Activated CD4-positive, CD25-positive, alpha-beta regulatory T cell (primary cell): ENCODE measurements around the gene NUBP2.

Experiments
- DNase-seq, 4 experiments: peaks; one replicate each; lab custom pipeline; 2025; lab: John Stamatoyannopoulos, UW

Gene NUBP2

GRCh38 chr16:1758923-1759322, 23.8 kb upstream of the NUBP2 start:
- no peak for DNase-seq

DNA sequence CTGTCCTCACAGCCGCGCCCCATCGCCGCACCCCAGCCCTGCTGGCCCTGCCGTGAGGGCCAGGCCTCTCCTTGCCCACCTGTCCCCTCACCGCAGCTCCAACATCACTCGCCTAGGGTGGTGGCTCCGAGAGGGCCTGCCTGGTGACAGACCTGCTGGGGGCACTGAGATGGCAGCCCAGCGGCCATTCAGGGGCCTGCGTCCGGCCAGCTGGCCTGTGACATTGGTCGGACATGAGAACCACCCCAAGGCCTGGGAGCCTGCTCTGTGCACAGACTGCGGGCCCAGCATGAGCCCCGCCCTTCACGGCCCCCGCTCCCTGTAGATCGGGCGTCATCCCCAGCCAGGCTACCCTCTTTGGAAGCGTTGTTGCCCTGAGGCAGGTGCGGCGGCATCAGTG, 23.2 kb upstream of the NUBP2 start:
- no peak for DNase-seq

- no peak for DNase-seq
Observed at GRCh38 chr16:1760911-1761310, 21.8 kb upstream of the NUBP2 start.

GRCh38 chr16:1761751-1762150, 21.0 kb upstream of the NUBP2 start:
- no peak for DNase-seq

DNA sequence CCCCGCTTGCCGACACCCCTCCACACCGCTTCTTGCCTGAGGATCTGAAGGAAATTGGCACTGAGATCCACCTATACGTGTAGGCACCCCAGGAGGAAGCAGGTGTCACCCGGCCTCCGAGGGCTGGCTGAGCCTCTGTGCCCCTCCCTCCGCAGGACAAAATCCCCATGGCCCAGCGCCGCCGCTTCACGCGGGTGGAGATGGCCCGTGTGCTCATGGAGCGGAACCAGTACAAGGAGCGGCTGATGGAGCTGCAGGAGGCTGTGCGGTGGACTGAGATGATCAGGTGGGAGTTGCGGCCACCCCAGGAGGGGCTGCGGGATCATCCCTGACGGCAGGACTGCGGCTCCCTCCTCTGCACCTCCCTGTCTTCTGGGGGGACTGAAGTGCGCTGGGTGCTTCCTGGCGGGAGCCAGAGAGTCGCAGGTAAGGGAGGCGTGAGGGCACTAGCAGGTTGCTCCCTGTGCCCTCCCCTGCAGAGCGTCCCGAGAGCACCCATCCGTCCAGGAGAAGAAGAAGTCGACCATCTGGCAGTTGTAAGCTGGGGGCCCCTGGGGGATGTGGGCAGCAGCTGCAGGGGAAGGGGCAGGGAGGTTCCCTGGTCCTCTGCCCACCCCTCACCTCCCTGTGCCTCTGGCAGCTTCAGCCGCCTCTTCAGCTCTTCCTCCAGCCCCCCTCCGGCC, 20.4 kb upstream of the NUBP2 start:
- no peak for DNase-seq

- no peak for DNase-seq
Observed at GRCh38 chr16:1762879-1763520, 19.8 kb upstream of the NUBP2 start.

- no peak for DNase-seq
Observed at GRCh38 chr16:1763521-1764511, 18.9 kb upstream of the NUBP2 start.

GRCh38 chr16:1764971-1765370, 17.8 kb upstream of the NUBP2 start:
- no peak for DNase-seq

GRCh38 chr16:1765826-1766225, 16.9 kb upstream of the NUBP2 start:
- no peak for DNase-seq

DNA sequence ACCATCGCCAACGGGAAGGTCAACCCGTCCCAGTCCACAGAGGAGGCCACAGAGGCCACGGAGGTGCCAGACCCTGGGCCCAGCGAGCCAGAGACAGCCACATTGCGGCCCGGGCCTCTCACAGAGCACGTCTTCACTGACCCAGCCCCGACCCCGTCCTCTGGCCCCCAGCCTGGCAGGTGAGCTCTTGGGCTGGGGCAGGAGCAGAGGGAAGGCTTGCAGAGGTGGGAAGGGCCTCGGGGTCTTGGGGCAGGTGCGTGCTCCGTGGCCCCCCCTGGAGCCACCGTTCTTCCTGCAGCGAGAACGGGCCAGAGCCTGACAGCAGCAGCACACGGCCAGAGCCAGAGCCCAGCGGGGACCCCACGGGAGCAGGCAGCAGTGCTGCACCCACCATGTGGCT, 16.5 kb upstream of the NUBP2 start:
- DNase-seq = no peak

DNA sequence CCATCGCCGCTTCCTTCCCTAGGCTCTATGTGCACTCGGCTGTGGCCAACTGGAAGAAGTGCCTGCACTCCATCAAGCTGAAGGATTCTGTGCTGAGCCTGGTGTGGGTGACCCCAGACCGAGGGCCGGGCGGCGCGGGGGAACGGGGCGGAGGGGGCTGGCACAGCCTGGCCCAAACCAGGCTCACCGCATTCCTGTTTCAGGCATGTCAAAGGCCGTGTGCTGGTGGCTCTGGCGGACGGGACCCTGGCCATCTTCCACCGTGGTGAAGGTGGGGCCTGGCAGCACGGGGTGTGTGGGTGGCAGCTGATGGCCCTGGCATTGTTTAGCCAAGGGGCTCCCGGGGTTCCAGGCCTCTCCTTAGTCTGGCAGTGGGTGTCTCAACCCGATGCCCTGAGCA, 16.1 kb upstream of the NUBP2 start:
- DNase-seq = no peak

- DNase-seq = no peak
Observed at GRCh38 chr16:1767116-1767994, 15.4 kb upstream of the NUBP2 start.

DNA sequence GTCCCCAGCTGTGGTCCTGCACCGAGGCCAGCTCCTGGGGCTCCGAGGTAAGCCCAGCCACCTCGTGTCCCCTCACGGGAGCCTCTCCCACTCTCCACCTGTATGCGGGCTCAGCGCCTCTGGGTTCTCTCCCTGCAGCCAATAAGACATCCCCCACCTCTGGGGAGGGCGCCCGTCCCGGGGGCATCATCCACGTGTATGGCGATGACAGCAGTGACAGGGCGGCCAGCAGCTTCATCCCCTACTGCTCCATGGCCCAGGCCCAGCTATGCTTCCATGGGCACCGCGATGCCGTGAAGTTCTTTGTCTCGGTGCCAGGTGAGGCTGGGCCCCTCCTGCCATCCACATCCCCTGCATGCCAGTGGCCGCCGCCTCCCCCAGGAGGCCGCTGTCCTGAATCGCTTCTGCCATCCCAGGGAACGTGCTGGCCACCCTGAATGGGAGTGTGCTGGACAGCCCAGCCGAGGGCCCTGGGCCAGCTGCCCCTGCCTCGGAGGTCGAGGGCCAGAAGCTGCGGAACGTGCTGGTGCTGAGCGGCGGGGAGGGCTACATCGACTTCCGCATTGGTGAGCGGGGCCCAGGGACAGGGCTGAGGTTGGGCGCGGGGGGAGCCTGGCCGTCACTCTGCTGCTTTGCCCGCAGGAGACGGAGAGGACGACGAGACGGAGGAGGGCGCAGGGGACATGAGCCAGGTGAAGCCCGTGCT, 14.5 kb upstream of the NUBP2 start:
- no peak for DNase-seq

DNA sequence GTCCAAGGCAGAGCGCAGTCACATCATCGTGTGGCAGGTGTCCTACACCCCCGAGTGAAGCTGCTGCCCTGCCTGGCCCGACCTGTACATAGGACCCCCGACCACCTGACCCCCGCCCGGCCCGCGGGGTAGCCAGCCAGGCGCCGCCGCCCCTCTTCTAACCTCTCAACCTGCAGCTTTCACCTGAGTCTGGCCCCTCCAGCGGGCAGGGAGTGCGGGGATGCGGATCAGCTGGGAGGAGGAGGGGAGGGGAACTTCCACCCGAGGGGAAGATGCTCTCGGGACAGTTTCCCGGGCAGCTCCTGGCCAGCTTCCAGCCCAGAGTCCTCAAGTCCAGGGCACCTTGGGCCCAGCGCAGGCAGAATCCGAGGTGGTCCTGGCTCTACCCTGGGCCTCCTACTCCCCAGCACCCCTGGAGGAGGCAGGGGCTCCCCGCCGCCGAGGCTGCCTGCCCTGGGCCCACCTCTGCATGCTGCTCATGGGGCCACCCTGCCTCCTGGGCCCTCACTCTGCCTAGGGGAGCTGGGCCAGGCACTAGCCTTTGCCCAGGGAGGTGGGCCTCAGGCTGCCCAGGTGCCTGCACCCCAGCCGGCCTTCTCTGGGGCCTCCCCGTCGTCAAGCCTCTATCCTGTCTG, 13.9 kb upstream of the NUBP2 start:
- no peak for DNase-seq

DNA sequence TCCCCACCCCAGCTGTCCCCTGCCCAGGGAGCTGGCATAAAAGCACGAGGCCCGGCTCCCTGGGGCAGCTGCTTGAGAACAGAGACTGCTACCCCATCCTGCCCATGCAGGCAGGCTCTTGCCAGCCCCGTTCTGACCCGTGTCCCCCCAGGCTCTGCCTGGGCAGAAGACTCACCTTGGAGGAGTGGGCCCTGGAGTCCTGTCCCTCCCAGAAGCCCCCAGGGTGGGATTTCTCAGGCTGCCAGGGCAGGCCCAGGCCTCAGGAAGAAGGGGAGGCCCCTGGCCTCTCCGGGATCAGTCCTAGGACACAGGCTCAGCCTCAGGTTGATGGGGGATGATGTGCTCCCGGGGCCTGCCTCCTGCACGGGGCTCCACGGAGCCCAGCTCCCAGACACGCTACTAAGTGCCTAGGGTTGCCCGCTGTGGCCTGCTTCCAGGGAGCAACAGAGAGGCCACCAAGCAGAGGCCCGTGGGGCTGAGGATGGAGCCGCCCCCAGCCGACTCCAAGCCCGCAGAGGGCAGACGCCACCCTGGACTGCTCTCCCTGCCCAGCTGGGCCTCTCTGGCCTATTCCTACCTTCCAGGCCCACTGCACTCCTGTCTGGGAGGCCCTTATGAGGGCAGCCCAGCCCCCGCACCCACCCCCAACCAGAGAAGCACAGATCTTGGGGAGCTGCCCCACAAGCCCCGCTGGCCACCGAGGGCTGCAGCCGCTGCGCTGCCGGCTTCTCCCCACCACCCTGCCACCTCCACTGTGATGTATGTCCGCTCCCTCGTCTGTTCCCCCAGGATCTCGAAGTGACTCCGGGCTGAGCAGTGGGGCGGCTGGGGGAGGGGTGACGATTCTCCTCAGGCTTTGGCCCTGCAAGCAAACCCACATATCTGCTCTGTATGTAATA, 13.1 kb upstream of the NUBP2 start:
- DNase-seq = no peak

DNA sequence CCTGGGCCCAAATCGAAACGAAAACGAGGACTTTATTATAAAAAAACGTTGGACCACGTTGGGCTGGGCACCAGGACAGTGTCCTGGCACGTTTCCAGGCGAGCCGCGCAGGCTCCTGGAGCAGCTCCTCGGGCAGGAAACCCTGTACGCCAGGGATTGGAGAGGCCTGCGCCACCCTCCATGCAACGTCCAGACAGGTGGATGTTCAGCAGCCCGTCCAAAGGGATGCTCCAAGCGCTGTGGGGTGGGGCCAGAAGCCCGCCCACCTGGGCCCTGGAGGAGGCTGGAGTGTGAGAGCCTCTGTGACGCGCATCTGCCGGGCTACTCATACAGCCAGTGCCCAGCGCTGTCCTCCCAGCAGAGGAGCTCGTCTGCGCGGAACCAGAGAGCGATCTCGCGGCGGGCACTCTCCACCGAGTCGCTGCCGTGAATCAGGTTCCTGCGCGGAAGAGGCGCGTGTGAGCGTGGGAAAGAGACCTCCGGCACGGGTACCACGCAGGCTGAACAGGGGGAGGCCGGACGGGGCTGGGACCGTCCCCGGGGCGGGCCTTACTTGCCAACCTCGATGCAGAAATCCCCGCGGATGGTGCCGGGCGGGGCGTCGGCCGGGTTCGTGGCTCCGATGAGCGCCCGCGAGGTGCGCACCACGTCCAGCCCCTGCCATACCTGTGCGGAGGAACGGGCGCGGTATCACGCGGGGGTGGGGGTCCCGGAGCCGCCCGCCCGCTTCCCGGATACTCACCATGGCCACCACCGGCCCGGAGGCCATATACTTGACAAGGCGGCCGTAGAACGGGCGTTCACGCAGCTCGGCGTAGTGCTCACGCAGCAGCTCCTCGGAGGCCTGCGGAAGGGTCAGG, 12.2 kb upstream of the NUBP2 start:
- peak in 2 of 4 experiments; percentile 24 to 34 for DNase-seq

DNA sequence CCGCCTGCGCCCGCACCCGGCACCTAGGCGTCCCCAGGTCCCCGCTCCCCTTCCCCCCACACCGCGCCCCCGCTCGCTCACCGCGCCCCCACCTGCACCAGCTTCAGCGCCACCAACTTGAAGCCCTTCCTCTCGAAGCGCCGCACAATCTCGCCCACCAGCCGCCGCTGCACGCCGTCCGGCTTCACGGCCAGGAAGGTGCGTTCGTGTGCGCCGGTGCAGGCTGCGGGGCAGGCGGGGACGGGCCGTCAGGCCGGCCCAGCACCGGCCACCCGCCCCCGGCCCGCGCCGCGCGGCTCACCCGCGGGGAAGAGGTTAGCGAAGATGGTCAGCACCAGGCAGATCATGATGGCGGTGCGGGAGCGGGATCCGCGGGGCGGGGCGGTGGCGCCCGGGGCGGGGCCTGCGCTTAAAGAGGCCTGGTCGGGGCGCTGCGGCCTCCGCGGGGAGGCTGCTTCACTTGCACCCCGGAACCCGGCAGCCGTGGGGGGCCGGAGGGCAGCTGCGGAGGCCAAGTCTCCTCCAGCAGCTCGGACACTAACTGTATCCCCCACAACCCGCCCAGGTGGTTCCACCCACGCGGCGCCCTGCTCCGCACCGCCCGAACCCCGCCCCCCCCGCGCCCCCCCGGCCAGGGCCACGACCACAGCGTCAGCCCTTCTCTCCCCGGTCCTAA, 11.4 kb upstream of the NUBP2 start, which contains the start of gene NME3:
Gene NME3 (minus strand): TSS at position 356 of the 676 bp plus-strand sequence. CDS start 9 bp downstream, at position 347.
- peak; percentile 57 to 63 (median 60) for DNase-seq

DNA sequence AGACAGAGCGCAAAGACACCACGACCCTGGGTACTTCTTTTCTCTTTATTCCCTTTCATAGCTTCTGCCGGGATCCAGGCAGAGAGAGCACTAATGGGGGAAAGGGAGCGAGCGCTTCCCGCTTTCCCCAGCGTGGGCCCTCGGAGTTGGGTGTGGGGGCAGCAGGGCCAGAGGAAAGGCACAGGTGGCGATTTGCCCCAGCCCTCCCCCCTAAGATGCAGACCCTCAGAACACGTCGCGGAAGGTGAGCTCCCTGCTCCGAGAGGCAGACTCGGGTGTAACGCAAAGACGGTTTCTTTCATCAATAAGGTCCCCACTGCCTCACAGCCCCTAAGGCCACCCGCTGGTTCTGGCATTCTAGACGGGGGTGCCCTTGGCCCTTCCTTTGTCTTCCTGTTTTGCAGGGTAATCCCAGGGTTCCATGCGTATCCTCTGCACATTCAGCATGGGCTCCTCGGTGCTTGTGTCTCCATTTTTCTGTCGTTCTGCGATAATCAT, 10.8 kb upstream of the NUBP2 start:
- no peak for DNase-seq
